Memory B cell (primary cell): ENCODE results near the gene MRPL27.
"Not testable (repeated sequence)": the region's sequence is repeated elsewhere in the genome, so short reads cannot be mapped to it uniquely, and the experiment has no call there.

ENCODE experiments used
- ATAC-seq: fragments of 150-1000 bp; cut with Tn5 transposase; 2 replicates; pipeline ENCODE4 v1.10.0; 2021; ENCODE audit warnings: low read depth, mild to moderate bottlenecking, moderate library complexity
- DNase-seq, 2 donors: peaks; one replicate each; pipeline ENCODE4 v3.0.0; 2022; ENCODE audit warnings: low spot score in 2 of 2
- H3K27ac Mint-ChIP-seq: one replicate; pipeline ENCODE4 v1.8.0; 2022; ENCODE audit warnings: mild to moderate bottlenecking, moderate library complexity, mixed read lengths
- H3K27me3 Mint-ChIP-seq: one replicate; pipeline ENCODE4 v1.8.0; 2022; ENCODE audit warnings: mixed read lengths
- H3K36me3 Mint-ChIP-seq: one replicate; pipeline ENCODE4 v1.8.0; 2022; ENCODE audit warnings: mild to moderate bottlenecking, mixed read lengths
- H3K4me1 Mint-ChIP-seq: one replicate; pipeline ENCODE4 v1.8.0; 2022; ENCODE audit warnings: mixed read lengths
- H3K4me3 Mint-ChIP-seq: one replicate; pipeline ENCODE4 v1.8.0; 2022; ENCODE audit warnings: mild to moderate bottlenecking, moderate library complexity, mixed read lengths
- H3K9me3 Mint-ChIP-seq: one replicate; pipeline ENCODE4 v1.8.0; 2022; ENCODE audit warnings: mixed read lengths

The MRPL27 gene

GRCh38 chr17:50372758-50373556, at the start of gene MRPL27, which contains the start of gene EME1:
Gene MRPL27, minus strand, starts transcription at chr17:50373184. Its CDS starts 14 bp downstream, at chr17:50373170.
Gene EME1, plus strand, starts transcription at chr17:50373229. Its CDS starts 1,980 bp downstream, at chr17:50375209.
- DNase-seq = peak; percentile 88 to 93
- Mint-ChIP-seq H3K4me1 (peaks cover 15% of the 10 kb centered on the region), H3K27ac (peak within 1 kb of the TSS; percentile 98), H3K4me3 (peak within 1 kb of the TSS; percentile 99), H3K27me3 (no peaks in the 10 kb centered on the region), H3K9me3 (no peaks in the 10 kb centered on the region), H3K36me3 (peaks cover 10% of the 10 kb centered on the region)
- ATAC-seq = peak; percentile 95

- H3K27me3 Mint-ChIP-seq = no peaks in the 10 kb centered on the region
- H3K36me3 Mint-ChIP-seq = peaks cover 6% of the 10 kb centered on the region
- no peak for ATAC-seq
- H3K4me3 Mint-ChIP-seq = no peak overlapping the region
- no peak for DNase-seq
- peaks cover 9% of the 10 kb centered on the region for H3K9me3 Mint-ChIP-seq
- H3K27ac Mint-ChIP-seq = no peak overlapping the region
- H3K4me1 Mint-ChIP-seq = peaks cover 29% of the 10 kb centered on the region
These were observed 49.8 kb upstream of the MRPL27 start for GRCh38 chr17:50422738-50423137.

- peak overlapping the region; percentile 67 for H3K4me3 Mint-ChIP-seq
- peaks cover 9% of the 10 kb centered on the region for H3K9me3 Mint-ChIP-seq
- peaks cover 20% of the 10 kb centered on the region for H3K4me1 Mint-ChIP-seq
- H3K36me3 Mint-ChIP-seq = peaks cover 6% of the 10 kb centered on the region
- no peaks in the 10 kb centered on the region for H3K27me3 Mint-ChIP-seq
- ATAC-seq (peak; percentile 57), DNase-seq (peak in 1 of 2 donors; percentile 12)
- peak overlapping the region; percentile 91 for H3K27ac Mint-ChIP-seq
These were observed 48.5 kb upstream of the MRPL27 start for GRCh38 chr17:50421308-50422051.

GRCh38 chr17:50420419-50421112, 47.6 kb upstream of the MRPL27 start:
- no peak for DNase-seq
- Mint-ChIP-seq H3K27me3 (no peaks in the 10 kb centered on the region), H3K9me3 (peaks cover 9% of the 10 kb centered on the region), H3K4me1 (peaks cover 18% of the 10 kb centered on the region), H3K36me3 (peaks cover 6% of the 10 kb centered on the region), H3K27ac (peak overlapping the region; percentile 91), H3K4me3 (no peak overlapping the region)
- ATAC-seq = no peak

GRCh38 chr17:50419577-50419976, 46.6 kb upstream of the MRPL27 start:
- H3K36me3 Mint-ChIP-seq, ATAC-seq, H3K27me3 Mint-ChIP-seq, DNase-seq, H3K4me3 Mint-ChIP-seq, H3K9me3 Mint-ChIP-seq: not testable (repeated sequence)
- Mint-ChIP-seq H3K27ac (peak overlapping the region; percentile 70), H3K4me1 (peaks cover 12% of the 10 kb centered on the region)

- ATAC-seq (no peak), DNase-seq (no peak)
- Mint-ChIP-seq H3K36me3 (peaks cover 6% of the 10 kb centered on the region), H3K4me3 (no peak overlapping the region), H3K9me3 (peaks cover 11% of the 10 kb centered on the region), H3K27me3 (peaks cover 3% of the 10 kb centered on the region), H3K27ac (no peak overlapping the region), H3K4me1 (peaks cover 2% of the 10 kb centered on the region)
These were observed 41.8 kb upstream of the MRPL27 start for GRCh38 chr17:50414808-50415207.

- no peak overlapping the region for H3K4me3 Mint-ChIP-seq
These were observed 39.3 kb upstream of the MRPL27 start for GRCh38 chr17:50412188-50412732.

GRCh38 chr17:50407921-50408320, 34.9 kb upstream of the MRPL27 start:
- DNase-seq = no peak
- Mint-ChIP-seq H3K4me1 (no peaks in the 10 kb centered on the region), H3K27ac (no peak overlapping the region), H3K36me3 (no peaks in the 10 kb centered on the region), H3K27me3 (peaks cover 15% of the 10 kb centered on the region), H3K9me3 (peaks cover 2% of the 10 kb centered on the region), H3K4me3 (no peak overlapping the region)
- ATAC-seq = no peak

More at GRCh38 chr17:50412188-50412732, 39.3 kb upstream of the MRPL27 start:
- Mint-ChIP-seq H3K27ac (no peak overlapping the region), H3K27me3 (peaks cover 3% of the 10 kb centered on the region), H3K4me1 (no peaks in the 10 kb centered on the region), H3K9me3 (peaks cover 2% of the 10 kb centered on the region), H3K36me3 (no peaks in the 10 kb centered on the region)
- ATAC-seq (no peak), DNase-seq (no peak)

GRCh38 chr17:50406578-50406977, 33.6 kb upstream of the MRPL27 start:
- Mint-ChIP-seq H3K27ac (no peak overlapping the region), H3K27me3 (peaks cover 13% of the 10 kb centered on the region), H3K36me3 (no peaks in the 10 kb centered on the region), H3K4me3 (no peak overlapping the region), H3K4me1 (no peaks in the 10 kb centered on the region), H3K9me3 (no peaks in the 10 kb centered on the region)
- DNase-seq = no peak
- no peak for ATAC-seq

- not testable (repeated sequence) for DNase-seq, H3K9me3 Mint-ChIP-seq, H3K27ac Mint-ChIP-seq, H3K4me1 Mint-ChIP-seq, H3K36me3 Mint-ChIP-seq, H3K4me3 Mint-ChIP-seq, ATAC-seq
- peaks cover 12% of the 10 kb centered on the region for H3K27me3 Mint-ChIP-seq
These were observed 32.4 kb upstream of the MRPL27 start for GRCh38 chr17:50405351-50405750.

GRCh38 chr17:50399591-50399990, 26.6 kb upstream of the MRPL27 start:
- not testable (repeated sequence) for H3K9me3 Mint-ChIP-seq, H3K36me3 Mint-ChIP-seq, H3K4me3 Mint-ChIP-seq, DNase-seq, H3K27ac Mint-ChIP-seq, H3K27me3 Mint-ChIP-seq, ATAC-seq
- H3K4me1 Mint-ChIP-seq = peaks cover 17% of the 10 kb centered on the region

- not testable (repeated sequence) for H3K4me3 Mint-ChIP-seq, H3K36me3 Mint-ChIP-seq, H3K9me3 Mint-ChIP-seq, H3K27ac Mint-ChIP-seq, ATAC-seq, DNase-seq, H3K27me3 Mint-ChIP-seq
- peaks cover 21% of the 10 kb centered on the region for H3K4me1 Mint-ChIP-seq
These were observed 25.7 kb upstream of the MRPL27 start for GRCh38 chr17:50398672-50399071.

GRCh38 chr17:50397919-50398285, 24.9 kb upstream of the MRPL27 start:
- H3K4me1 Mint-ChIP-seq = peaks cover 25% of the 10 kb centered on the region
- no peaks in the 10 kb centered on the region for H3K9me3 Mint-ChIP-seq
- H3K27me3 Mint-ChIP-seq = no peaks in the 10 kb centered on the region
- no peak for DNase-seq
- peaks cover 16% of the 10 kb centered on the region for H3K36me3 Mint-ChIP-seq
- H3K27ac Mint-ChIP-seq = peak overlapping the region; percentile 87
- no peak for ATAC-seq
- H3K4me3 Mint-ChIP-seq = peak overlapping the region; percentile 93
